Astrocyte of the spinal cord (primary cell): Measurements from ENCODE around the gene FYN.
"Not testable (repeated sequence)": the region's sequence is repeated elsewhere in the genome, so short reads cannot be mapped to it uniquely, and the experiment has no call there.

Experiments used
- DNase-seq: peaks from one replicate; pipeline ENCODE4 v3.0.0; 2011; ENCODE audit warnings: low read depth, low spot score
- H3K4me3 ChIP-seq: 2 replicates; pipeline ENCODE4 v1.5.1; 2011; ENCODE audit warnings: low read depth, mild to moderate bottlenecking, low read length, moderate library complexity
- in situ Hi-C: cut with HindIII; loops from 2 replicates; pipeline ENCODE4 v1.10.0; 2017; ENCODE audit warnings: low sequenced_read_pairs
- TF ChIP-seq, protein P1 (sequence below): IDR thresholded peaks from 2 replicates; pipeline ENCODE4 v1.5.1; 2012; ENCODE audit warnings: low read depth, mild to moderate bottlenecking, low read length, inconsistent platforms

Gene FYN

DNA sequence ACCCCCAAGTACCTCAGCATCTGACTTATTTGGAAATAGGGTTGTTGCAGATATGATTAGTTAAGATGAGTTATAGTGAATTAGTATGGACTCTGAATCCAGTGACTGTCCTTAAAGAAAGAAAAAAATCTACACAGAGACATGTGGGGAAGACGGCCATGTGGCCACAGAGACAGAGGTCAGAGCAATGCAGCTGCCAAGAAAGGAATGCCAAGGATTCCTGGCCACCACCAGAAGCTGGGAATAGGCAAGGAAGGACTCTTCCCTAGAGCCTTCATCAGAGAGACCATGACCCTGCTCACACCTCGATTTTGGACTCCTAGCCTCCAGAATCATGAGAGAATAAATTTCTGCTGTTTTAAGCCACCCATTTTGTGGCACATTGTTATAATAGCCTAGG lies 81.8 kb downstream of the FYN start:
- DNase-seq: no peak
- in situ Hi-C loops: no loop called here
- TF ChIP-seq, protein P1, sequence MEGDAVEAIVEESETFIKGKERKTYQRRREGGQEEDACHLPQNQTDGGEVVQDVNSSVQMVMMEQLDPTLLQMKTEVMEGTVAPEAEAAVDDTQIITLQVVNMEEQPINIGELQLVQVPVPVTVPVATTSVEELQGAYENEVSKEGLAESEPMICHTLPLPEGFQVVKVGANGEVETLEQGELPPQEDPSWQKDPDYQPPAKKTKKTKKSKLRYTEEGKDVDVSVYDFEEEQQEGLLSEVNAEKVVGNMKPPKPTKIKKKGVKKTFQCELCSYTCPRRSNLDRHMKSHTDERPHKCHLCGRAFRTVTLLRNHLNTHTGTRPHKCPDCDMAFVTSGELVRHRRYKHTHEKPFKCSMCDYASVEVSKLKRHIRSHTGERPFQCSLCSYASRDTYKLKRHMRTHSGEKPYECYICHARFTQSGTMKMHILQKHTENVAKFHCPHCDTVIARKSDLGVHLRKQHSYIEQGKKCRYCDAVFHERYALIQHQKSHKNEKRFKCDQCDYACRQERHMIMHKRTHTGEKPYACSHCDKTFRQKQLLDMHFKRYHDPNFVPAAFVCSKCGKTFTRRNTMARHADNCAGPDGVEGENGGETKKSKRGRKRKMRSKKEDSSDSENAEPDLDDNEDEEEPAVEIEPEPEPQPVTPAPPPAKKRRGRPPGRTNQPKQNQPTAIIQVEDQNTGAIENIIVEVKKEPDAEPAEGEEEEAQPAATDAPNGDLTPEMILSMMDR: no peak
- no peak overlapping the region for H3K4me3 ChIP-seq

DNA sequence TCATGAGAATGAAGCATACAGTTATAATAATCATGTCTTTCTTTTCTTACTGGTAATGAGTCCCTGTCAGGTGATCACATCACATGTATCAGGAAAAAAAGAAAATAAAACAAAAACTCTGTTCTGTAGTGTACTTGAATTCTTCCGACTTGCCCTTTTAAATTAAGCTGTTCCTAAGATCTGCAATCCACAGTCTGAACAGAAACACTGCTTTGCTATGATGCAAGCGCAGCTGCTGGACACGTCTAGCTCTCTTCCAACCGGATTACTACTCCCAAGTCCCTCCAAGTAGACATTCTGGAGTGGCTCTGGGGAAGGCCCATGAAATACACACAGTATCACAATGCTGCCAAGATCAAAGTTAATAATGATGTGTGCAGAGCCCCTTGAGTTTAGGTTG lies 83.7 kb downstream of the FYN start:
- H3K4me3 ChIP-seq: no peak overlapping the region

DNA sequence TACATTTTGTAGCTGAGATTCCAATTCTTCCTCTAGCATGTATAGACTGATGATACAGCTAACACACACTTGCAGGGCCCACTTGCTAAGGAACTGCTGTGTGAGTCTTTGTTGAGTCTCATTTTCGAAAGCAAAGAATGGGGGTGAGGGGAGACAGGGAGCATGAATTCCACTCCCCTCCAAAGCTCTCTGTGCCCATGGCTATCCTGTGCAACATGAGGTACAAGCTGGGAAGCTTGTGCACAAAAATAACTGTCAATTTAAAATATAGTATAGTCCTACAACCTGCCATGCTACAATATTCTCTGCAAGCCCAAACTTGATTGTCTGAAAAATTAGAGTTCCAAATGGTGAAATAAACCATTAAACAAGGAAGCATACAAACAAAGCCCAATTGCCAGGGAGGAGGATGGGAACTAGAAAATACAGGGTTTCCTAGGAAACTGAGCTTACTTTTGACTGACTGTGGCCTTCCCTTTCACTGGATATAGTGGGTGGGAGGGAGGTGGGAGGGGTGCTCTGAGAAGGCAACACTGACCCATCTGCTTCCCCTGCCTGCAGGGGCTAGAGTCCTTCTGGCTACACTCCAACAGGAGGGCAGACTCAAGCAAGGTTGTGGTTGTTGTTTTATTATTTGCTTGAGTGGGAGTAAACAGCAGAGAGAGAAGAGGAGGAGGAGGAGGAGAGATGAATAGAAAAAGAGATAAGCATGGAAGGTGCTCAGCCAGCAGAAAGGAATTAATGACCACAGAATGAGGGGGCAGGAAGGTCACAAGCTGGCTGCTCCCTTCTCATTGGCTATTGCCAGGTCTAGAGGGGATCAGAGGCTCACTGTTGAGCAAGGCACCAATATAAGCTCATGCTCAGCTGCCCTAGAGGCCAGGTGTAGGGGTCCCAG lies 84.6 kb downstream of the FYN start:
- DNase-seq: no peak
- H3K4me3 ChIP-seq: no peak overlapping the region

More for the DNA sequence above, 83.7 kb downstream of the FYN start:
- no peak for DNase-seq
- TF ChIP-seq, protein P1: no peak
- in situ Hi-C loops: no loop called here

DNA sequence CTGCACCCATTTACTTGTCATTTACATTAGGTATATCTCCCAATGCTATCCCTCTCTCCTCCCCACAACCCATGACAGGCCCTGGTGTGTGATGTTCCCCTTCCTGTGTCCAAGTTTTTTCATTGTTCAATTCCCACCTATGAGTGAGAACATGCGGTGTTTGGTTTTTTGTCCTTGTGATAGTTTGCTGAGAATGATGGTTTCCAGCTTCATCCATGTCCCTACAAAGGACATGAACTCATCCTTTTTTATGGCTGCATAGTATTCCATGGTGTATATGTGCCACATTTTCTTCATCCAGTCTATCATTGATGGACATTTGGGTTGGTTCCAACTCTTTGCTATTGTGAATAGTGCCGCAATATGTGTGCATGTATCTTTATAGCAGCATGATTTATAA lies 87.1 kb downstream of the FYN start:
- in situ Hi-C loops, H3K4me3 ChIP-seq, DNase-seq: not testable (repeated sequence)

More for the DNA sequence above, 84.6 kb downstream of the FYN start:
- in situ Hi-C loops: no loop called here
- TF ChIP-seq, protein P1: no peak

DNA sequence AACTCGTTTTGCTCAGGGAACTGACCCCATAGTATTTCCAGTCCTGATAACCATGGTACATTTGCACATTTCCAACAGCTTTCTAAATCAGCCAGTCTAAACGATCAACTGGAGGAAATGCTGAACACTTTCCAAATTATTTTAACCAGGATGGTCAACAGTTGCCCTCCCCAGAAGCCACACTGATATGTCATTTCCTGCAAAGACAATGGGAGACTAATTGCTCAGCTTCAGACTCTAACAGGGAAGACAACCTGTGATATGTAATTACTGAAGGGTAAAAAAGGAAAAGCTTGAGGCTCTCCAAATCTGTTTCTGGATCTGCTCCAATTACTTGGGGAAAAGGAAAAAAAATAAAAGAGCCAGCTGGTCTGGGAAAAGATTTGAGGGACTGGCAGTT lies 88.8 kb downstream of the FYN start:
- in situ Hi-C loops: no loop called here
- DNase-seq: no peak
- TF ChIP-seq, protein P1: no peak
- no peak overlapping the region for H3K4me3 ChIP-seq

DNA sequence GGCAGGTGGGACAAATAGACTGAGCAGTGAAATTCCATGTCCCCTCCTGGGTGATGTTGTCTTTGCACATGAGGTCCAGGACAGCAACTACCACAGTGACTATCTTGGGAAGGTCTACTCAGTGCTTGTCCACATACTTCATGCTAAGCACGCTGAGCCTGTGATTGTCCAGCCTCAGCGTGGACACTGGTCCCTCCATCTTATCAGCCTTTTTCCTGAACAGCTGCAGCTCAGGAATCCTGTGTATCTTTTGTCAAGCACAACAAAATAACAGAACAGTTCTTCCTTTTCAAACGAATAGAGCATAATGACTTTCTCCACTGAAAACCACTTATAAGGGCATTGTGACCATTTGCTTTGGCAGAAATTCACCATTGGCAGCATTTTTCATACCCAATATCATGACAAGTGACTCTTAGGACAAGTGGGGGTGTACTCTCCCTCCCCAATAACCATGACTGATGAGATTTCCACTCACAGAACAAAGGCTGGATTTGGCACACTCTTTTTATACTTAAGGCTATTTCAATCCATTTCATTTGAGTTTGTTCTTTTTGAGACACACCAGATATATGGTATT lies 90.3 kb downstream of the FYN start:
- DNase-seq: no peak
- in situ Hi-C loops: no loop called here
- H3K4me3 ChIP-seq: no peak overlapping the region
- TF ChIP-seq, protein P1: no peak

DNA sequence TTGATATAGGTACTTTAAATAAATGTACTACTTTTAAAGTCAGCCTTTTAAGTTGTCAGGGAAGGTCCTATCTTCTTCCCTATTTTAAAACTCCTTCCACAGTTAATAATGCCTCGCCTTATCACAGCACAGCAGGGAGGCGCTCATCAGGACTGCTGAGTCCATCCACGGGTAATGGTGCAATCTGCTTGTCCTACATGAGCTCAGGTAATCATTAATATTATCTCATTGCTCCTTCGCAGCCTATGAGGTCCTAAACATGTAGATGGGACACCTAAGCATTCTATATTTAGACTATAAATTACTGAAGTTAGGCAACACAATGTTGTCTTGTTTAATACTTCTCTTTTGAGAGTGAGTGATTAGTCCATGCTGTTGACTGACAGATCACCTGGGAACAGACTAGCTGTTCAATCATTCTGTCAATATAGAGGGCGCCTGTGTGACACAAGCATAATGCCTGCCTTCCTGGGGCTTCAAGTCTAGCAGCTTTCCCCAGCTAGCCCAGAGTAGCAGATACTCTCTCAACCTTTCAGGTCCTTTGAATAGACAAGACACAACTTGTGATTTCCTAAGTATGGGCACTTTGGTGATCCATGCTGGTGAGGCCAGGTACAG lies 91.0 kb downstream of the FYN start:
- in situ Hi-C loops: no loop called here
- TF ChIP-seq, protein P1: no peak
- no peak for DNase-seq
- no peak overlapping the region for H3K4me3 ChIP-seq
